BJ (cell line): ENCODE data around the gene ZNF630. TPM values are rescaled to one million over a fixed set of nuclear protein-coding genes. Genes with fewer than 3 reads are reported as not detected.
"Not testable (repeated sequence)": the region's sequence is repeated elsewhere in the genome, so short reads cannot be mapped to it uniquely, and the experiment has no call there.

Experiments
- CTCF ChIA-PET: fragments of 350-600 bp; formaldehyde crosslinking; extraction: SDS; loops from one replicate; lab custom pipeline; 2021; ENCODE audit warnings: antibody characterized with exemption, inconsistent platforms; lab: Yijun Ruan, JAX
- POLR2A ChIA-PET: fragments of 300-600 bp; sonication (Branson Sonifier 250); formaldehyde crosslinking; extraction: SDS; loops from one replicate; lab custom pipeline; 2021; ENCODE audit warnings: antibody characterized with exemption; lab: Charles Lee
- DNase-seq: peaks from one replicate; pipeline ENCODE4 v3.0.0-alpha.2; 2011; ENCODE audit warnings: low read depth
- H3K27me3 ChIP-seq: 2 replicates; pipeline ENCODE4 v1.6.0; 2011; ENCODE audit warnings: low read length; ENCODE audit not compliant: control insufficient read depth, insufficient read depth
- H3K36me3 ChIP-seq: 2 replicates; pipeline ENCODE4 v1.5.1; 2011; ENCODE audit warnings: low read length; ENCODE audit not compliant: control insufficient read depth, insufficient read depth
- H3K4me3 ChIP-seq: 2 replicates; pipeline ENCODE4 v1.5.1; 2011; ENCODE audit warnings: low read depth, mild to moderate bottlenecking, control low read depth, low read length
- polyA plus RNA-seq: library from polyadenylated mRNA; depleted of rRNA; stranded (reverse); fragments of >200 nt; gene quantifications from 2 replicates; pipeline ENCODE4 v1.2.3, GENCODE V29; 2011
- TF ChIP-seq, protein P1 (sequence below): IDR thresholded peaks from 2 replicates; pipeline ENCODE4 v1.5.1; 2011; ENCODE audit warnings: low read depth, mild to moderate bottlenecking, control low read depth, inconsistent platforms, low read length, moderate library complexity; ENCODE audit not compliant: insufficient read depth

ZNF630 gene
- polyA plus RNA-seq, 1 experiment = 0.90 TPM

DNA sequence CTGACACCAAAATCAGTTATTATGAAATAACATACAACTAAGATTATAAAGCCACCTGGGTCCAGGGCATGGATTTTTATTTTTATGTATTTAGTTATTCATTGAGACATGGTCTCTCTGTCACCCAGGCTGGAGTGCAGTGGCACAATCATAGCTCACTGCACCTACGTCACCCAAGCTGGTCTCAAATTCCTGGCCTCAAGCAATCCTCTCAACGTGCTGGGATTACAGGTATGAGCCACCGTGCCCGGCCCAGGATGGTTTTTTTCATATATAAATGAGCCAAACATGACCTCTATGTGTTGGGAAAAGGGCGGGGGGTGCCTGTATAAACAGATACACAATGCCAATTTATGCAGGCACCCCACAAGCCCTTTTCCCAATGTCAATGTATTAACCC is 24.6 kb downstream of the ZNF630 start:
- ChIA-PET POLR2A (no interaction called here), CTCF (no interaction called here)

GRCh38 chrX:48045410-48046311 is 25.8 kb downstream of the ZNF630 start:
- Histone ChIP-seq H3K27me3 (no peaks in the 10 kb centered on the region), H3K4me3 (no peak overlapping the region), H3K36me3 (no peaks in the 10 kb centered on the region)
- no peak for DNase-seq
- ChIA-PET CTCF (no interaction called here), POLR2A (no interaction called here)
- TF ChIP-seq, protein P1, sequence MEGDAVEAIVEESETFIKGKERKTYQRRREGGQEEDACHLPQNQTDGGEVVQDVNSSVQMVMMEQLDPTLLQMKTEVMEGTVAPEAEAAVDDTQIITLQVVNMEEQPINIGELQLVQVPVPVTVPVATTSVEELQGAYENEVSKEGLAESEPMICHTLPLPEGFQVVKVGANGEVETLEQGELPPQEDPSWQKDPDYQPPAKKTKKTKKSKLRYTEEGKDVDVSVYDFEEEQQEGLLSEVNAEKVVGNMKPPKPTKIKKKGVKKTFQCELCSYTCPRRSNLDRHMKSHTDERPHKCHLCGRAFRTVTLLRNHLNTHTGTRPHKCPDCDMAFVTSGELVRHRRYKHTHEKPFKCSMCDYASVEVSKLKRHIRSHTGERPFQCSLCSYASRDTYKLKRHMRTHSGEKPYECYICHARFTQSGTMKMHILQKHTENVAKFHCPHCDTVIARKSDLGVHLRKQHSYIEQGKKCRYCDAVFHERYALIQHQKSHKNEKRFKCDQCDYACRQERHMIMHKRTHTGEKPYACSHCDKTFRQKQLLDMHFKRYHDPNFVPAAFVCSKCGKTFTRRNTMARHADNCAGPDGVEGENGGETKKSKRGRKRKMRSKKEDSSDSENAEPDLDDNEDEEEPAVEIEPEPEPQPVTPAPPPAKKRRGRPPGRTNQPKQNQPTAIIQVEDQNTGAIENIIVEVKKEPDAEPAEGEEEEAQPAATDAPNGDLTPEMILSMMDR = no peak

More for the DNA sequence above, 24.6 kb downstream of the ZNF630 start:
- Histone ChIP-seq H3K36me3 (no peaks in the 10 kb centered on the region), H3K27me3 (no peaks in the 10 kb centered on the region), H3K4me3 (no peak overlapping the region)
- no peak for DNase-seq
- TF ChIP-seq, protein P1 = no peak

DNA sequence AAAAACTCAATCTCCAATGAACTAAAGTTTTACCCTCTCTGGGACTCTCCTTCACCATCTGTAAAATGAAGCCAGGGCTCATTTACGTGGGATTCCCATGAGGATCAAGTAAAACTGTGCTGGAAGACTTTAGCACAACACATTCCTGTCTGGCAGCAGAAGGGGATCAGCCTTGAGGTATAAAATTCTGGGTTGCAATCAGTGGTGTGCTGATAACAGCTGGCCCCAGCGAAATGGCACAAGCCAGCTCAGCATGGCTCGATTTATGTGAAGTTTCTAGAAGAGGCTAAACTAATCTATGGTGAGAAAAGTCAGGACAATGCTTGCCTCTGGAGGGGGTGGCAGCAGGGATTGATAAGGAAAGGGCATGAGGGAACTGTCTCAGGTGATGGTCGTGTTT is 28.4 kb downstream of the ZNF630 start:
- no peaks in the 10 kb centered on the region for H3K36me3 ChIP-seq
- H3K4me3 ChIP-seq = no peak overlapping the region
- no peaks in the 10 kb centered on the region for H3K27me3 ChIP-seq
- POLR2A ChIA-PET = no interaction called here
- CTCF ChIA-PET = interaction anchor here (2.8 kb wide), 1 partner anchor 16 kb away, joined by 6 read pairs; no protein-coding TSS in a partner anchor
- DNase-seq = no peak
- TF ChIP-seq, protein P1 = no peak

GRCh38 chrX:48035891-48036290 is 35.5 kb downstream of the ZNF630 start:
- Histone ChIP-seq H3K4me3 (no peak overlapping the region), H3K27me3 (no peaks in the 10 kb centered on the region; the same call in 1 of the 2 replicates), H3K36me3 (no peaks in the 10 kb centered on the region)
- ChIA-PET POLR2A (no interaction called here), CTCF (interaction anchor here (2.1 kb wide), 1 partner anchor 9 kb away, joined by 6 read pairs; no protein-coding TSS in a partner anchor)
- DNase-seq = no peak
- TF ChIP-seq, protein P1 = no peak

- H3K36me3 ChIP-seq, H3K4me3 ChIP-seq, H3K27me3 ChIP-seq, DNase-seq, POLR2A ChIA-PET: not testable (repeated sequence)
- CTCF ChIA-PET = interaction anchor here (1.1 kb wide), 1 partner anchor 17 kb away, joined by 3 read pairs; no protein-coding TSS in a partner anchor
These were observed 40.7 kb downstream of the ZNF630 start for GRCh38 chrX:48030641-48031173.
